NCI-H460 (cell line): Measurements from ENCODE around the gene ABHD14A. TPM values are rescaled to one million over a fixed set of nuclear protein-coding genes. Genes with fewer than 3 reads are reported as not detected.

Source experiments
- DNase-seq: peaks from one replicate; pipeline ENCODE4 v3.0.0-alpha.2; 2016; ENCODE audit warnings: low read depth; ENCODE audit errors: extremely low read depth
- total RNA-seq: library from RNA; depleted of rRNA; stranded (reverse); fragments of >200 nt; shearing (Covaris generic); gene quantifications from 2 replicates; pipeline ENCODE4 v1.2.3, GENCODE V29; 2014

Gene ABHD14A
- total RNA-seq, 1 experiment from 2014 or later = 5.4 TPM

GRCh38 chr3:51968883-51969678 is 5.8 kb upstream of the ABHD14A start:
- DNase-seq = no peak

- DNase-seq = no peak
Measured at GRCh38 chr3:51969841-51970240, 5.0 kb upstream of the ABHD14A start.

- no peak for DNase-seq
Measured at GRCh38 chr3:51970606-51971300, 4.1 kb upstream of the ABHD14A start.

GRCh38 chr3:51971350-51971749 is 3.5 kb upstream of the ABHD14A start:
- no peak for DNase-seq

GRCh38 chr3:51974277-51974962 is 444 bp upstream of the ABHD14A start:
- no peak for DNase-seq

GRCh38 chr3:51975852-51976549 is 1.1 kb downstream of the ABHD14A start:
- DNase-seq = no peak

- DNase-seq = no peak
Measured at GRCh38 chr3:51977446-51978142, 2.7 kb downstream of the ABHD14A start.

- DNase-seq = no peak
Measured at GRCh38 chr3:51978143-51978502, 3.3 kb downstream of the ABHD14A start.

GRCh38 chr3:51980253-51980652 is 5.4 kb downstream of the ABHD14A start:
- no peak for DNase-seq

GRCh38 chr3:51982352-51982837 is 7.5 kb downstream of the ABHD14A start:
- peak; percentile 20 for DNase-seq

GRCh38 chr3:51982838-51983577 is 8.1 kb downstream of the ABHD14A start, which contains the start of gene ACY1:
Gene ACY1 (plus strand): TSS chr3:51983535. CDS start chr3:51984065, 530 bp downstream.
- DNase-seq = peak; percentile 61

GRCh38 chr3:51983578-51984268 is 8.9 kb downstream of the ABHD14A start:
- no peak for DNase-seq

GRCh38 chr3:51984269-51984647 is 9.4 kb downstream of the ABHD14A start:
- no peak for DNase-seq

GRCh38 chr3:51985063-51985462 is 10.2 kb downstream of the ABHD14A start:
- DNase-seq = no peak

- DNase-seq = no peak
Measured at GRCh38 chr3:51986010-51986947, 11.4 kb downstream of the ABHD14A start.

- DNase-seq = no peak
Measured at GRCh38 chr3:51987568-51987967, 12.7 kb downstream of the ABHD14A start.

GRCh38 chr3:51988286-51989146 is 13.7 kb downstream of the ABHD14A start:
- DNase-seq = no peak
